SW 1271 (cell line): ENCODE results near the gene HOXA4.

Experiments
- DNase-seq, 2 experiments: peaks; one replicate each; lab custom pipeline; 2025; lab: John Stamatoyannopoulos, UW

HOXA4 gene

DNA sequence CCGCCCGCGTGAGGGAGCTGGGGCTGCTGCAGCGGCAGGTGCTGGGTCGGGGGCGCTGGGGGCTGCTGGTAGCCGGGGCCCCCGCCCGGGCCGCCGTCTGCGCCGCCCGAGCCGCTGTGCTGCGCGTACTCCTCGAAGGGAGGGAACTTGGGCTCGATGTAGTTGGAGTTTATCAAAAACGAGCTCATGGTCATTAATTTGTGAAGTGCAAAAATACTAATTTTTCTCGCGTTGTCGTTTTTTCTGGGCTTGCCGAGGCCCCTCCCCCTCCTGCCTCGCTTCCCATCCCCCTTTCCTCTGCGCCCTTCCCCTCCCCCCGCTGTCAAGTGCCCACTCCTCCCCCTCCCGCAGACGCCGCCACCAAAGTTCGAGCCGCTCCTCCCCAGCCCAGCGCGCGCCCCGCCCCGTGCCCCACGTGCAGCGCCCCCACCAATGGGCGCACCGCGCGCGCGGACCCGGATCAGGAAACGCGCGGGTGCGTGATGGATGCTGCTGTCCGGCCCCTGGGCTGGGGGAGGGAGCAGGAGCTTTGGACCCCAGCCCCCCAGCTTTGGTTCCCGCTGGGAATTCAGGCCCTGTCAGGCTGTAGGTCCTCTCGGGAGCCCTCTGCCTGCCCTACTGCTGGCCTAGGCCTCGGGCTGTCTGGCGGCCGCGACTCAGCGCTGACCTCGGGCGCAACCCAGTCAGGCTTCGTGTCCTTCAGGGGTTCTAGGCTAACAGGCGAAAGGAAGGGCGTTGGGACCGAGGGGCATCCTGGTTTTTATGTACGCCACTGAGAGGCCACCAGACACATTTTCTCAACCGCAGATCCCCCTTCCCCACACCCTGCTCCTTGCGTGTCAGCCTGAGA is at the start of gene HOXA4:
Gene HOXA4, minus strand, starts transcription at position 218 of the 850 bp plus-strand sequence. Its CDS starts 24 bp downstream, at position 194.
- DNase-seq: peak; percentile 53 to 78

DNA sequence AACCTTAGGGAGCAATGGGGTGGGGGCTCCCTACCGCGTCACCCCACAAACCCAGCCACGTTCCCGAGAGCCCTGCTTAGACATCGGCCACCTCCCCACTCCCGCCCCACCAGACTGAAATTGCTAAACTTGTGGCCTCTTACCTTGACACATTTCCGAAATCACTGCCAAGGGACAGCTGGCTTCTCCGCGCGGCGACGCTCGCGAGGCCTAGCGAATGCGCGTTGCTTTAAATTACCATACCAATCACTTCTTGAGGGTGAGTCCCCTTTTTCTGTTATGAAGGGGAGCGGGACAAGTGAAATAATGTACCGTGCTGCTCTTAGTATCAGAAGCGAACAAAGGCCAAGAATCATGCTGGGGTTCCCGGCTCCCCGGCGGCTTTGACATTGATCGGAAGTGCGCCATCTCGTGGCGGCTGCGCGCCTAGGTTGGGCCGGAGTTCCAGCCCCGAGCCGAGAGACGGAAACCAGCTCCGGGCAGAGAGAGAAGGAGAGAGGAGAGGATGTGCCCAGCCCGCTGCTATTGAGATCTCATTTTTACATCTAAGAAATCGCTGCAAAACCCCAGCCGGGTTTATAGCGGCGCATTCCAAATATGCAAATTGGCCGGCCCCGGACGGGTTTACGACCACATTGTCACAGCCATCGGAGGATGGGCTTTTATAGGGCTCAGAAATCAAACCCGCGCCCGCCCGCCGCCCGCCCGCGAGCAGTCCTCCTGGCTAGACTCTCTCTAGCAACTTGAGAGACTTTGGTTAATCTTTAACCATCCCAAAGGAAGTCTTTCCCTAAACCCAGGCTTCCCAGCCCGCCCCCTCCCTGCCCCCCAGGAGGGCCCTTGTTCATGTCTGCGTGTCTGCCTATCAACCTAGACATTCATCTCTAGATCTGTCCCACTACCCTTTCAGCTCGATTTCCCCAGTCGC is 49.2 kb upstream of the HOXA4 start:
- peak in 1 of 2 experiments; percentile 23 for DNase-seq

DNA sequence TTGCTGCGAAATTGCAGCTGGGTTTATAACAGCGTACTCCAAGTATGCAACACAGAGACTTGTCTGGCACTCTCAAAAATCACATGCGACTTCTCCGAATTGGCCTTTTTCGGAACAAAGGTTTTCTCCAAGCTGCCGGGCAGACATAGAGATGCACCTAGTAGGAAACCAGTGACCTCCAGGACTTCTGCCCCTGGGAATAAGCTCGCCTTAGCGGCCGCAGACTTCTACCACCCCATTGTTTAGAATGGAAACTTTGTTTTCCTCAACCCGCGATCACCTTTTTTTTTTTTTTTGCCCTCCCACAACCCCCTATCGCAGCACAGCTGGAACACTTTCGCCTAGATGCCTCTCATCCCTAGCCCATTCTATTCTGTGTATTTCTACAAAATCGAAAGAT is 48.5 kb upstream of the HOXA4 start:
- no peak for DNase-seq

DNA sequence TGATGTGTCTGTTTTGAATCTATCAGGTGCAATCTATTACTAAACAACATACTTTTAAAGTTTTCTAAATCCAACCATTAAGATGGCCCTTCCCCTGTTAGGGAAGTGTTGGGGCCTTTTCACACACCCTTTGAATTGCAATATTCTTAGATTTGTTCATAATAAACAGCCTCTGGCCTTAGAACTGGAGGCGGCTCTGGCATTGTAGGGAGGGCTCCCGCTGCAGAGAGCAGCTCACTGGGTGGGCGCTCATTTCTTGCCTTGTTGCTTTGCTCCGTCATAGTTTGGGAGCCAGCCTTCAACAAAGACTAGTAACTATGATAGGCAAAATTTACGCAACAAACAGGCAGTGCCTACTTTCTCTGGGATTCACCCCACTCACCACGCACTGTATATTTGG is 47.8 kb upstream of the HOXA4 start:
- DNase-seq: no peak

DNA sequence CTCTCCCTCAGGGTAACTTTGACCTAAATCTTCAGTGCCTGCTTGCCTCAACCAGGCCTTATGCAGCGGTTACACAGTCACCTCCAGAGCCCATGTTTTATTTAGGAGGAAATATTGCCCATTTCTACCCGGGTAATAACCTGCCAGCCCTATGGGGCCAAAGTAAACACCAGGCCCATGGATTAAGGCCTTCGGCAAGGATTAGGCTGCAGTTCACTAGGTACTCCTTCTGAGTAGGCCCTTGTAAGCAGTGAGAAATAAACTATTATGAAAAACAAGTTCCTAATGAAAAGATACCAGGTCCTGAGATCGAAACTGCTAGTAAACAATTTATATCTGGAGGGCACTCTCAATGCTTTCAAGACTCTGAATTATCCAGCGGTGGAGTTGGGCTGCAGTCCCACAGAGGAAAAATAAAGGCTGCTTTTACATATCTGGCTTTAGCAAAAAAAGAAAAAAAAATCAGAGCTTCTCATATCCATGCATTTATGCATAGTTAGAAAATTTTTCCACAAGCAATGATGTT is 47.3 kb upstream of the HOXA4 start:
- no peak for DNase-seq

DNA sequence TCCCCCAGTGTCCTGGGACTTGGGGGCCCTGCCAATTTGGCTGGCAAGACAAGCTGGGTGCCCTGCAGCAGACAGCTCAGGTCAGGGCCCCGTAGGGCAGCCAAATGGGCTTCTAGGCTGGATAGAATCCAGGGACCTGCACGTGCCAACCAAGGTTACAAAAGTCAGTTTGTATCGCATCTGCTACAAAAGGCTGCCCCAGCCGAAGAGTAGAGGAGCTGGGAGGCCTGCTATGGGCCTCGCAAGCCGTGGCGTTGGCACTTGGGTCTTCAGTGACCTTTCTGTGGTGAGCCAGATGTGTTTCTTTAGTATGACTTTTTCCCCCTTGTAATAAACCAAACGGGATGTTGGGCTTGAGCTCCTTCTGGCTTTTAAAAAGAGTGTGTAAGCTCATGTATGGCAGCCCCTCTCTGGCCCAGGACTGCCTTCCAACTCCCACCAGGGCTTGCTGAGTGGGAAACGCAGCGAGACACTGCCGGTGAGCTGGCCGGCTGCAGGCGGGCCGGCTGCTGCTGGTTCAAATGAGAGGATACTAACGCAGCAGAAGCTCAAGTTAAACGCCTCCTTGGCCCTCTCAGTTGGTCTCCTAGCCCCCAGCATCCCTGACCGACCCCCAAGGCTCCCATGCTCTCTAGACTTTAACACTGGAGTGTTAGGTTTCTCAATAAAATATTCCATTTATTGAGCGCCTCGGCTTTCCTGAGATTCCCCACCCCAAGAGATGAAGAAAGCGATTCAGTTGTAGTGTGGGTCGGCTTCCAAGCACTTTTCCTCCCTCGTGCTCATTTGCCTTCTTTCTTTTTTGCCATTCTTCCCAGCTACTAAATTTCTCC is 46.6 kb upstream of the HOXA4 start:
- no peak for DNase-seq

DNA sequence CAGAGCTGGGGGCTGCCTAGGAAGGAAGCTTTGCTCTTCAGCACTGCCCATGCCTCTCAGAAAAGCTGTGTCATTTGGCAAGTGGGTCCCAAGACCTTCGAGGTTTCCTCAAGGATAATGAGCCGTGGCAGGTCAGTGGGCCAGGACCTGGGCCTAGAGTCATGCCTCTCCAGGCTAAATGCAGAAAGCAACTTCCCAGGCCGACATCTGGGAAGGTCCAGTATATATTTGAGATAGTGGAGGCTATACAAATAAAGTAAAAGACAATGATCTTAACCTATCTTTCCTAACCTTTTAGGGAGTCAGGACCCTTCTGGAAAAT is 45.9 kb upstream of the HOXA4 start:
- no peak for DNase-seq

DNA sequence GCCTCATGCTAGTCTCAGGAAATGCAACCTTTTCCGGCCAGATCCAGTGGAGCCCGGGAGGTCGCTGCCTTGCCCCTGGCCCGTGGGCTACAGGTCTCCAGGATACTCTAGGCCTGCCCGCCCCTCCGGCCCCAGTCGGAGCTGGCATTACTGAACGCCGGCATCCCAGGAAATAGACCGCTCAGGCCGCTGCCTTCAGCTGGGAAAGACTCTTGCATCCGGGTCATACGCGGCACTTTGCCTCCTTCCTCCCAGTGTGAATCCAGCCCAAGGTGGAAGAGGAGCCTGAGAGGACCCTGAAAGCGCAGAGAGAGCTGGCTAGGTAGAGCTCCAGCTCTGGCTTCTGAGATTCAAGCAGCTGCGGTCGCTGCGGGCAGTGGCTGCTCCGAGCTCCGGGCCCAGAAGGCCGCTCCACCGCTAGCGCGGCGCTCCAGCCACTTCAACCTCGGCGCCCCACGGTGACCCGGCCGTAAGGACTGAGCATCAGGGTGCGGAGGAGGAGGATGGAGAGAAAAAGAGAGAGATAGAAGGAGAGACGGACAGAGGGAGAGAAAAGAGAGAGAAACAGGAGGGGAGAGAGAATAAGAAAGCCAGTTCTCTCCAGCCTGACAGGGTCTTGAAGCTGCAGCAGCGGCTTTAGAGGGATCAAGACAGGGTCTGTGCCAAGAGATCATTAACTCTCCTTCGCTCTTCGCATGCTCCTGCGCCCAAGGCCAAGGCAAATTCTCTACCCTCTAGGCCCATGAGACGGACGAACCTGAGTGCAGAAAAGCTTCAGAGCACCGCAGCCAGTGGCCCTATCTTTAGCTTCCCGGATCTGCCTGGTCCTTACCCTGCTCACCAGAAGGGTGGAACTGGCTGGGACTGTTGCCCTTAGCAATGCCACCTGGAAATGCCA is 45.3 kb upstream of the HOXA4 start:
- no peak for DNase-seq

DNA sequence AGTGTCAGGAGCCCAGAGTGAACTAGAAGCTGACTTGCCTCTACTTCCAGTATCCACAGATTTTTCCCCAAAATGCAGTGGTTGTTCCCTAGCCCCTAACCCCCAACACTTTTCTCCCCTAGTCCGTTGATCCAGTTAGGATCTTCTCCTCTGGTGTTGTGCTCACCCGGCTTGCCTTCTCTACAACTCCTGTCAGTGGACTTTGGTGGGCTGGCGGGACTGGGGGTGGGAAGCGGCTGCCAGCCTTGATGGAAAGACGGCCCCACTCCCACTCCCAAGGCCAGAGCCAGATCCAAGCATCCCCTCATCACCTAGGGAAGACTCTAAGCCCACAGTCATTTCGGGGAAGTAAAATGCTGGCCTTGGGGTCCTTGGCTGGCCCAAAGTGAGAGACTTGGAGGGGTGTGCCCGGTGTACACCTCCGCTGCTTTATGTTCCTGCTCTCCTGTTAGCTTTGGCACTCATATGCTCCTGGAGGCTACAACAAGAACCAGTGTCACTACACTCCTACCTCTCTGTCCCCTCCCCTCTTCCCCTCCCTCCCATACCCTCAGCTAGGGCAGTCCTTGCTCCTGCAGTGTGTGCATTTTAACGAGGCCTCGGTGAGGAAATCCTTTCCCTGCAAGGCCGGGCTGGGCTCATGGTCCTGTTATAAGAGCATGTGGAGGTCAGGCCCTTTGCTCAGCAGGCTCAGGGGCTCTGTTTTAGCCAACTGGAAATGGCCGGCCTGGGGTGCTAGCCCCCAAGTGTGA is 44.5 kb upstream of the HOXA4 start:
- no peak for DNase-seq

DNA sequence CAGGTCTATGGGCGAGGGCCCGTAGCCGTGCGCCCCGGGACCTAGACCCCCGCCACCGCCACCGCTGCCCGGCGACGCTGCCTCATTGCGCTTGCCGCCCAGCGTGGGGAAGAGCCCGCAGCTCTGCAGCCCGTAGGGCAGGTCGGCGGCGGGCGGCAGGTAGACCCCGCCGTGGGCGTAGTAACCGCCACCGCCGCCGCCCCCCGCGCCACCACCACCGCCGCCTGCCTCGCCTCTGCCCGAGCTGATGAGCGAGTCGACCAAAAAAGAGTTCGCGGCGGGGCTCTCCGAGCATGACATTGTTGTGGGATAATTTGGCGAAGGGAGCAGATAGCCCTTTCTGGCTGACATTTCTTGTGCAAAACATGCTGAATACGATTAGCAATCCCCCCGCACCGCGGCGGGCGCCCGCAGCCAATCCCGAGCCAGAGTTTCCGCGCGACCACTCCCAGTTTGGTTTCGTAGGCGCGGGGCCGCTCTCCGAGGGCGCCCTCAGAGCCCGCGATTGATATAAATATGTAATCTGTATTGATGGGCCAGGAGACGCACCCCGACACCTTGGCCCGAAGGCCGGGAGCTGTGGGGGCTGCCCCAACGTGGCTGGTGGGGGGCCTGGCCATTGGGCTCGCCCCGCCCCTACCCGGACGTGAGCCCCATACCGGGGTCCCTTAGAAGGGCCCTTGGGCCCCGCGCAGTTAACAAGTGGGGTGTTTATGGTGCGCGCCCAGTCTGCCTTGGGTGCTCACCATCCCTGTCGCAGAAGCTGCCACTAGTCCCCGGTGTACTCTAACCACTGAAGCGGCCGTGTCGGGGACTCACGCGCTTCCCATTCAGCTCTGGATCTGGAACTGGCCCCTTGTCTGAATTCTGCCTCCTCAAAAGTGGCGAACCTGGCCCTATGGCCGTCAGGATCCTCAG is 43.7 kb upstream of the HOXA4 start, which contains the start of gene HOXA10:
Gene HOXA10, minus strand, starts transcription at position 365 of the 918 bp plus-strand sequence. Its CDS starts 14 bp downstream, at position 351.
- DNase-seq: no peak

DNA sequence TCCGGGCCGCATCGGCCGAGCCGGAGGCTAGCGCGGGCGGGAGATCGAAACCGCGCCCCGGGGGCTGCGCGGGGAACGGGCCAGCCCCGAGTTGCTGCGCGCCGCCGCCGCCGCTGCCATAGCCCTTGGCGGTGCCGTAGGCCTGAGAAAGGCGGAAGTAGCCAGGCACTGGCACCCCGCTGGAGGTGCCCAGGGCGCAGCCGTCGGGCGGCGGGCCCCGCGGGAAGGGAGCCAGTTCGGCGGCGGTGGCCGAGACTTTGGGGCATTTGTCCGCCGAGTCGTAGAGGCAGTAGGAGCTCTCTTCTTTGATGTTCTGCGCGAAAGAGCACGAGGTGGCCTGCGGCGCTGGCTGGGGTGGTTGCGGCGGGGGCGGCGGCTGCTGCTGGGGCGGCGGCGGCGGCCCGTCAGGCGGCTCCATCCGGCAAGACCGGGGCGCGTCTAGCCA is 43.0 kb upstream of the HOXA4 start:
- no peak for DNase-seq

DNA sequence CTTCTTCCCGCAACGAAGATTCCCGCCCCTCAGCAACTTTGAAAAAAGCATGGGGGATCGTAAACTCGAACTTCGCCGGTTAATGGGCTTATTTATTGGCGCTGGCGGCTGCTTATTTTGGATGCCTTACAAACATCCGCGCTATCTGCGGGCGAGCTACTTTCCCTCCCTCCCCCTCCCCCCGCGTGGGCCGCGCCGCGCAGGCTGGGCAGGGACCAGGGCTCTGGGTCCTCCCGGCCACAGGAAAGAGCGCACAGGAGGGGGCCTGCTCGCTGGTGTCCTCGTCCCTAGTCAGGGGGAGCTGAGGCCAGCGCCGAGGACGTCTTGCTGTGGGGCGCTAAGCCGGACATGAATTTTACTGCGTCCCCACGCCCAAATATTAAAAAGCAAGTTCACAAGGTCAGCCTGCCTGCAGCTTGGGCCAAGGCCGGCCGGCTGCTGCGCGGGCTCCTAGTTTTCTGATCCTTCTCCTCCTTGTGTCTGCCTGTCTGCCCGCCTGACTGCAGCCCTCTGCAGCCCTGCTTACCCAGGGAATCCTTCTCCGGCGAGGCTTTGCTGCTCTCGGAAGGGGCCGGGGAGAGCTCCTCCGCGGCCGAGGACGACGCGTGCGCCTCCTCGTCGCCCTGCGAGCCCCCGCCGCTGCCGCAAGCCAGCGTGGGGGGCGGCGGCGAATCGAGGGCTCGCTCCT is 42.4 kb upstream of the HOXA4 start:
- no peak for DNase-seq

DNA sequence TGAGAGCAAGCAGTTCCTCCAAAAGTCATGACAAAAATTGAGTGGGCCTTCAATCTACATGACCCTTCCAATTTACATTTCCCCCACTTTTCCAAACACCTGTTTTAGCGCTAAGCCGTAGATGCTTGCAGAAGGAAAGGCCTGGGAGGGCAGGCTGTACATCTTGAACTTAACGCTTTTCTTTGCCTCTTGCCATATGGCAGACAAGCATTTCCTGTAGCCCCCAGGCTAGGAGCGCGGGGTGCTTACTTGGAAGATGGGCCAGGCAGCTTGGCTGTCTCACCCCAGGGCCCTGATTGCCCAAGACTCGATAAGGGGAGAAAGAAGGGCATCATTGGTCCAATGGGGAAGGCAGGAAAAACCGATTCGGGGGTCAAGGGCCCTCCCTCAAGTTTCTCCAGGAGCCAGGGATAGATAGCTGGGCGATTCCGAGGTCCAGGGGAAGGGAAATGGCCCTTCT is 41.8 kb upstream of the HOXA4 start:
- DNase-seq: no peak

DNA sequence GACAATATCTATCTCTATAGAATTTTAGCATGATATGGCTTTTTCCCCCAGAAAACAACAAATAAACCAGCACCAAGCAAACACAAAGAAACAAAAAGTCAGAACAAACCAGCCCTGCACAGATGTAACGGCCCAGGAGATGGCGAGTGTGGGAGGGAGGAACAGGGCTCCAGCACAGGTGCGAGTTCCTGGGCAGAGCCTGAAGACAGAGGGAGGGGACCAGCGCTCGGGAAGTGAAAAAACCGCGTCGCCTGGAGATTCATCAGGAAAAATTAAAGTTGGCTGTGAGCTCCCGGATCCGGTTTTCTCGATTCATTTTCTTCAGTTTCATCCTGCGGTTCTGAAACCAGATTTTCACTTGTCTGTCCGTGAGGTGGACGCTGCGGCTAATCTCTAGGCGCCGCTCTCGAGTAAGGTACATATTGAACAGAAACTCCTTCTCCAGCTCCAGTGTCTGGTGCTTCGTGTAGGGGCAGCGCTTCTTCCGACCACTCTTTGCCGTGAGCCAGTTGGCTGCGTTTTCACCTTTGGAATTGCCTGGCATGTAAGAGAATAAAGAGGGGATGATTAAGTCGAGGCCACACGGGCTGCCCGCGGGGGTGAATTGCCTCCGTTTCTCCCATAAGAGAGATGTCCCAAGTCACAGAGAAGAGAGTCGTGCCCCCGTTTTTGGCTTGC is 41.2 kb upstream of the HOXA4 start:
- DNase-seq: no peak

DNA sequence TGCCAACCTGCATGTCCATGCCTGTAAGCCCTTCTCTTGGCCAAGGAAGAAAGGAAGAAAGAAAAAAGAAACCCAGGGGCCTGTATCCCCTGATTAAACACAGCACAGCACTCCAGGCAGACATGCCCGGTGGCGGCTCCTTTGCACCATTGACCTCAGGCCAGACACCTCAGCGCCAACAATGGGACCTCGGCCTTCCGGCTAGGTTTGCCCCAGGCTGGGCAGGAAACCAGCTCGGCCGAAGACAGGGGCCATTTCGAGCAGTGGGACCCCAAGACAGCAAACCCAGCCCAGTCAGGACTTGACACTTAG is 40.7 kb upstream of the HOXA4 start:
- no peak for DNase-seq

DNA sequence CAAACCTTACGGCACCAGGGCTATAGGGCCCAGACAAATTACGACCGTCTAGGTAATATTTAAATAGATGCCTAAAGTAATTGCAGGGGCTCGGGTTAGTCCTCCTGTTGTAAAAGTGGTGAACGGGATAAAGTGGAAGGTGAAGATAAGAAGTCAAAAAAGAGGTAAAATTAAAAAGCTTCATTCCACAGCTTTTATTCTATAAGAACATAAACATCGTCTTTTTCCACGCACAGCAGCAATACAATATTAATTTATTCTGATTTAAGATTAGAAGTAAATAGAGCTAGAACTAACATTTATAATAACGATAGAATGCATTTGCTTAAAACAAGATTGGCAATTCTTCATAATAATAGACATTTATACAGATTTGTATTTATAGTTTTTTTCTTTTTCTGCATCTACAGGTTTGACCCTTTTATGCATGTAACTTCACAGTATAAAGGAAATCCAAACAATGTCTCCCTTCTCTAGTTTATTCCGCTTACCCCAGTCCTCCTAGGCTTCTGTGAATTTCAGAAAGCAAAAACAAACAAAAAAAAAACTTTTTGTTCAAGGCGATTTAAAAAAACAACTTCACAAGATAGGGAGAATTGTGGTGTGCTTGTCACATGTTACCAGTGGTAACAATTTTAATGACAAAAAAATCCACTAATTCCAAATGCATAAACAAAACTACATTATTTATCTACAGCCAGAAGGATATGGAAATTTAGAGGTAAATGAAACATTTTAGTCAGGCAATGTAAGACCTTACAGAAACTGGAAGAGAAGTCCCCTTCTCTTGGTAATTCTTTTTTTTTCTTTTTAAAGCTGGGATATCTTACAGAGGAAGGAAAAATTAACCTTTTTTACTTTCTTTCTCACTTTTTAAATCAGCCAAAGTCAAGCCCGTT is 40.1 kb upstream of the HOXA4 start:
- no peak for DNase-seq
